ENCODE results near the gene ADGRG6. TPM values are rescaled to one million over a fixed set of nuclear protein-coding genes. Genes with fewer than 3 reads are reported as not detected.

ADGRG6 gene
- total RNA-seq, 1 experiment from 2014 or later, result 5.3 TPM

DNA sequence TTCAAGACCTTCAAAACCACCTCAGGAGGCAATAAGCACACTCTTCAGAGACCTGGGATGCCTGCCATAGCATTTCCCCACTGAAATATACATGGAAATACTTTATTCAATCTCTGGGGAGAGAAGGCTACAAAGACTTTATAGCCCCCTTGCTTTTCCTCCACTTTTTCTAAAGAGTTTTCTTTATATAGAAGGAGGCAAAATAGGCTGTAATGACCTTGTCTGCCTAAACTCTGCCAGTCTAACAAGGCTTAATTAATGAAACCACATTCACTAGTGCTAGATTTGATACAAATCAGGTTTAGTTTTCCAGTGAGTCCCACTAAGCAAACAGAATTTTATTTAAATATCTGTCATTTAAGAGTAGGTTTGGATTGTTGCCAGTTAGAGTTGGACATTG, 114.9 kb downstream of the ADGRG6 start (continued):
- TF ChIP-seq, protein P1, sequence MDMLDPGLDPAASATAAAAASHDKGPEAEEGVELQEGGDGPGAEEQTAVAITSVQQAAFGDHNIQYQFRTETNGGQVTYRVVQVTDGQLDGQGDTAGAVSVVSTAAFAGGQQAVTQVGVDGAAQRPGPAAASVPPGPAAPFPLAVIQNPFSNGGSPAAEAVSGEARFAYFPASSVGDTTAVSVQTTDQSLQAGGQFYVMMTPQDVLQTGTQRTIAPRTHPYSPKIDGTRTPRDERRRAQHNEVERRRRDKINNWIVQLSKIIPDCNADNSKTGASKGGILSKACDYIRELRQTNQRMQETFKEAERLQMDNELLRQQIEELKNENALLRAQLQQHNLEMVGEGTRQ (CRISPR knock-in tag; IDR thresholded peaks at IDR 0.05), result no peak
- no peak for TF ChIP-seq NR3C1 (CRISPR knock-in tag; conservative IDR thresholded peaks at IDR 0.05; ENCODE audit: low read depth)
- TF ChIP-seq, protein P2, sequence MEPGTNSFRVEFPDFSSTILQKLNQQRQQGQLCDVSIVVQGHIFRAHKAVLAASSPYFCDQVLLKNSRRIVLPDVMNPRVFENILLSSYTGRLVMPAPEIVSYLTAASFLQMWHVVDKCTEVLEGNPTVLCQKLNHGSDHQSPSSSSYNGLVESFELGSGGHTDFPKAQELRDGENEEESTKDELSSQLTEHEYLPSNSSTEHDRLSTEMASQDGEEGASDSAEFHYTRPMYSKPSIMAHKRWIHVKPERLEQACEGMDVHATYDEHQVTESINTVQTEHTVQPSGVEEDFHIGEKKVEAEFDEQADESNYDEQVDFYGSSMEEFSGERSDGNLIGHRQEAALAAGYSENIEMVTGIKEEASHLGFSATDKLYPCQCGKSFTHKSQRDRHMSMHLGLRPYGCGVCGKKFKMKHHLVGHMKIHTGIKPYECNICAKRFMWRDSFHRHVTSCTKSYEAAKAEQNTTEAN (CRISPR knock-in tag; IDR thresholded peaks at IDR 0.05), result no peak

DNA sequence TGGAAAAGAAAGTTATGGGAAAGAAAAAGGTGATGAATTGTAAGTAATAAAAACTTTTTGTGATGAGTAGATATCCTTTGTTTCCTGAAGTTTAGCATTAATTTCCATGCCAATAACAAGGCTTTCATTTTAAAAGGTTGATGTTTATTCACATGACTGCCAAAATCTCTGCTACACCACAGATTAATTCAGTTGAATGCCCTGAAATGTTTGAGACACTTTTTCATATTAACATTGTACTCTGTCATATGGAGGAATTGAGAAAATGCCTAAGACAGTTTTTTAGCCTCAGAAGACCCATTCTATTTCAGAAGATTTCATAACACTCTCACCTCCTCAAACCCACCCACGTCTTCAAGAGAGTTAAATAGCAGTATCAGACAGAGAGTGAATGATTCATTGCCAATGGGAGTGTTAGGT, 115.5 kb downstream of the ADGRG6 start:
- Mint-ChIP-seq H3K4me1 (peaks cover 37% of the 10 kb centered on the region), H3K27ac (0 out of 2 replicates have a peak overlapping the region, but pooled peaks have one; percentile 29), H3K36me3 (no peaks in the 10 kb centered on the region), H3K9me3 (no peaks in the 10 kb centered on the region), H3K27me3 (ENCODE audit: low read depth) (no peaks in the 10 kb centered on the region), H3K4me3 (no peak overlapping the region)
- CTCF ChIA-PET, result no interaction called here
- POLR2A ChIA-PET, result interaction anchor here (0.7 kb wide), 1 partner anchor 528 kb away, joined by 3 read pairs; no protein-coding TSS in a partner anchor
- DNase-seq (ENCODE audit: low spot score), result no peak
- TF ChIP-seq RORB (CRISPR knock-in tag; IDR thresholded peaks at IDR 0.05) (no peak), GTF2I (CRISPR knock-in tag; conservative IDR thresholded peaks at IDR 0.05) (no peak), IRF2 (CRISPR knock-in tag; IDR thresholded peaks at IDR 0.05; ENCODE audit: borderline replicate concordance, low read depth) (no peak), ZNF121 (CRISPR knock-in tag; IDR thresholded peaks at IDR 0.05) (no peak)
- TF ChIP-seq, protein P3, sequence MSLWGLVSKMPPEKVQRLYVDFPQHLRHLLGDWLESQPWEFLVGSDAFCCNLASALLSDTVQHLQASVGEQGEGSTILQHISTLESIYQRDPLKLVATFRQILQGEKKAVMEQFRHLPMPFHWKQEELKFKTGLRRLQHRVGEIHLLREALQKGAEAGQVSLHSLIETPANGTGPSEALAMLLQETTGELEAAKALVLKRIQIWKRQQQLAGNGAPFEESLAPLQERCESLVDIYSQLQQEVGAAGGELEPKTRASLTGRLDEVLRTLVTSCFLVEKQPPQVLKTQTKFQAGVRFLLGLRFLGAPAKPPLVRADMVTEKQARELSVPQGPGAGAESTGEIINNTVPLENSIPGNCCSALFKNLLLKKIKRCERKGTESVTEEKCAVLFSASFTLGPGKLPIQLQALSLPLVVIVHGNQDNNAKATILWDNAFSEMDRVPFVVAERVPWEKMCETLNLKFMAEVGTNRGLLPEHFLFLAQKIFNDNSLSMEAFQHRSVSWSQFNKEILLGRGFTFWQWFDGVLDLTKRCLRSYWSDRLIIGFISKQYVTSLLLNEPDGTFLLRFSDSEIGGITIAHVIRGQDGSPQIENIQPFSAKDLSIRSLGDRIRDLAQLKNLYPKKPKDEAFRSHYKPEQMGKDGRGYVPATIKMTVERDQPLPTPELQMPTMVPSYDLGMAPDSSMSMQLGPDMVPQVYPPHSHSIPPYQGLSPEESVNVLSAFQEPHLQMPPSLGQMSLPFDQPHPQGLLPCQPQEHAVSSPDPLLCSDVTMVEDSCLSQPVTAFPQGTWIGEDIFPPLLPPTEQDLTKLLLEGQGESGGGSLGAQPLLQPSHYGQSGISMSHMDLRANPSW (CRISPR knock-in tag; conservative IDR thresholded peaks at IDR 0.05; ENCODE audit: low read depth), result no peak
- TF ChIP-seq, protein P2 (CRISPR knock-in tag; IDR thresholded peaks at IDR 0.05), result no peak
- no peak for ATAC-seq

DNA sequence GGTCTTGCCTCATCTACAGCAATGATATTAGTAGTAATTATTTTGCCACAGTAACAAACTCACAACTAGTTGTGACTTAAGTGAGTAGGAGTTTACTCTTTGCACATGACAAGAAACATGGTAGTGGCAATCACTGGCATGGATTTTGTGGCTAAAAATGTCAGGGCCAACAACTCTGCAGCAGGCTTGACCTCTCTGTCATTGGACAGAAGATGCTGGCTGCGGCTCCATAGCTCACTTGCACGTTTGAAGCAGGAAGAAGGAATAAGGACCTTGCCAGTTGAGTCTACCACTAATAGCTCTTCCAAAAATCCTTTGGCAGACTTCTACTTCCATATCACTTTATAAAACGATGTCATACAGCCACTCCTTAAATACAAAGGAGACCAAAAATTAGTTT, 117.3 kb downstream of the ADGRG6 start:
- no peak for TF ChIP-seq ZNF138 (CRISPR knock-in tag; conservative IDR thresholded peaks at IDR 0.05)
- ATAC-seq (no peak), DNase-seq (ENCODE audit: low spot score) (no peak)
- H3K9me3 Mint-ChIP-seq, result no peaks in the 10 kb centered on the region
- peaks cover 37% of the 10 kb centered on the region for H3K4me1 Mint-ChIP-seq
- ChIA-PET POLR2A (no interaction called here), CTCF (no interaction called here)
- H3K27ac Mint-ChIP-seq, result no peak overlapping the region
- H3K4me3 Mint-ChIP-seq, result no peak overlapping the region
- H3K36me3 Mint-ChIP-seq, result no peaks in the 10 kb centered on the region
- no peaks in the 10 kb centered on the region for H3K27me3 Mint-ChIP-seq (ENCODE audit: low read depth)

DNA sequence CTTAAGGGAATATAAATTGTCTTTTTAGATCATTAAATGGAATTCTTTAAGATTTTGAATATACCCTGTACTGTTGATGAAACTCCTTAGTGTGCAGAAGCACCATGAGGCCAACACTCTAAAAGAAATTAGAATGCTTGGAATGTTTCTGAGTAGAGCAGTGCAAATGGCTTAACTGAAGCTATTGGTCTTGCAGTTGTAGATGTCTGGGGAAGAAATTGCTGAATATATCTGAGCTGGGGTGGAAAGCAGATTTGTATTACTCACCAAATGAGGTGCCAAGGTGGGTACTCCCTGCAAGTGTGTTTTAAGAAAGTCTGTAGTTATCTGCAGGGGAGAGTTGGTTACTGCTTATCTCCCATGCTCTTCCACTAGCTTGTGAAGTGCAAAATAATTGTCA, 119.0 kb downstream of the ADGRG6 start:
- TF ChIP-seq CBFB (CRISPR knock-in tag; IDR thresholded peaks at IDR 0.05; ENCODE audit: low read depth) (no peak), MXD4 (CRISPR knock-in tag; IDR thresholded peaks at IDR 0.05; ENCODE audit: borderline replicate concordance) (no peak), ZNF416 (CRISPR knock-in tag; IDR thresholded peaks at IDR 0.05) (no peak), ZNF263 (CRISPR knock-in tag; IDR thresholded peaks at IDR 0.05; ENCODE audit: low read depth) (no peak), HMGA2 (CRISPR knock-in tag; IDR thresholded peaks at IDR 0.05) (no peak), RORB (CRISPR knock-in tag; IDR thresholded peaks at IDR 0.05) (no peak), ZNF423 (CRISPR knock-in tag; IDR thresholded peaks at IDR 0.05) (no peak)
- TF ChIP-seq, protein P4, sequence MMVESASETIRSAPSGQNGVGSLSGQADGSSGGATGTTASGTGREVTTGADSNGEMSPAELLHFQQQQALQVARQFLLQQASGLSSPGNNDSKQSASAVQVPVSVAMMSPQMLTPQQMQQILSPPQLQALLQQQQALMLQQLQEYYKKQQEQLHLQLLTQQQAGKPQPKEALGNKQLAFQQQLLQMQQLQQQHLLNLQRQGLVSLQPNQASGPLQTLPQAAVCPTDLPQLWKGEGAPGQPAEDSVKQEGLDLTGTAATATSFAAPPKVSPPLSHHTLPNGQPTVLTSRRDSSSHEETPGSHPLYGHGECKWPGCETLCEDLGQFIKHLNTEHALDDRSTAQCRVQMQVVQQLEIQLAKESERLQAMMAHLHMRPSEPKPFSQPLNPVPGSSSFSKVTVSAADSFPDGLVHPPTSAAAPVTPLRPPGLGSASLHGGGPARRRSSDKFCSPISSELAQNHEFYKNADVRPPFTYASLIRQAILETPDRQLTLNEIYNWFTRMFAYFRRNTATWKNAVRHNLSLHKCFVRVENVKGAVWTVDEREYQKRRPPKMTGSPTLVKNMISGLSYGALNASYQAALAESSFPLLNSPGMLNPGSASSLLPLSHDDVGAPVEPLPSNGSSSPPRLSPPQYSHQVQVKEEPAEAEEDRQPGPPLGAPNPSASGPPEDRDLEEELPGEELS (CRISPR knock-in tag; IDR thresholded peaks at IDR 0.05), result no peak
- TF ChIP-seq, protein P5, sequence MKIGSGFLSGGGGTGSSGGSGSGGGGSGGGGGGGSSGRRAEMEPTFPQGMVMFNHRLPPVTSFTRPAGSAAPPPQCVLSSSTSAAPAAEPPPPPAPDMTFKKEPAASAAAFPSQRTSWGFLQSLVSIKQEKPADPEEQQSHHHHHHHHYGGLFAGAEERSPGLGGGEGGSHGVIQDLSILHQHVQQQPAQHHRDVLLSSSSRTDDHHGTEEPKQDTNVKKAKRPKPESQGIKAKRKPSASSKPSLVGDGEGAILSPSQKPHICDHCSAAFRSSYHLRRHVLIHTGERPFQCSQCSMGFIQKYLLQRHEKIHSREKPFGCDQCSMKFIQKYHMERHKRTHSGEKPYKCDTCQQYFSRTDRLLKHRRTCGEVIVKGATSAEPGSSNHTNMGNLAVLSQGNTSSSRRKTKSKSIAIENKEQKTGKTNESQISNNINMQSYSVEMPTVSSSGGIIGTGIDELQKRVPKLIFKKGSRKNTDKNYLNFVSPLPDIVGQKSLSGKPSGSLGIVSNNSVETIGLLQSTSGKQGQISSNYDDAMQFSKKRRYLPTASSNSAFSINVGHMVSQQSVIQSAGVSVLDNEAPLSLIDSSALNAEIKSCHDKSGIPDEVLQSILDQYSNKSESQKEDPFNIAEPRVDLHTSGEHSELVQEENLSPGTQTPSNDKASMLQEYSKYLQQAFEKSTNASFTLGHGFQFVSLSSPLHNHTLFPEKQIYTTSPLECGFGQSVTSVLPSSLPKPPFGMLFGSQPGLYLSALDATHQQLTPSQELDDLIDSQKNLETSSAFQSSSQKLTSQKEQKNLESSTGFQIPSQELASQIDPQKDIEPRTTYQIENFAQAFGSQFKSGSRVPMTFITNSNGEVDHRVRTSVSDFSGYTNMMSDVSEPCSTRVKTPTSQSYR (CRISPR knock-in tag; IDR thresholded peaks at IDR 0.05), result no peak
- no peak overlapping the region for H3K27ac Mint-ChIP-seq
- peaks cover 30% of the 10 kb centered on the region for H3K4me1 Mint-ChIP-seq
- no peaks in the 10 kb centered on the region for H3K27me3 Mint-ChIP-seq (ENCODE audit: low read depth)
- DNase-seq (ENCODE audit: low spot score) (no peak), ATAC-seq (peak; percentile 44)
- ChIA-PET POLR2A (interaction anchor here (0.5 kb wide), 1 partner anchor 26 kb away, joined by 5 read pairs; no protein-coding TSS in a partner anchor), CTCF (interaction anchor here (1.2 to 1.7 kb wide), 2 partner anchors 34 to 54 kb away, joined by 3 to 5 read pairs; no protein-coding TSS in a partner anchor)
- peaks cover 6% of the 10 kb centered on the region for H3K36me3 Mint-ChIP-seq
- H3K4me3 Mint-ChIP-seq, result no peak overlapping the region
- peaks cover 8% of the 10 kb centered on the region for H3K9me3 Mint-ChIP-seq
